Loucy (cell line): ENCODE data around the gene PARVB.

Experiments
- EZH2phosphoT487 ChIP-seq: fragments of 200-600 bp; IDR thresholded peaks from 2 replicates; pipeline ENCODE4 v1.6.1; 2018; ENCODE audit warnings: antibody characterized with exemption, mild to moderate bottlenecking, moderate library complexity, borderline replicate concordance
- TF ChIP-seq, protein P1 (sequence below): fragments of 200-600 bp; sonication (generic); conservative IDR thresholded peaks from 2 replicates; pipeline ENCODE4 v1.5.1; 2014; ENCODE audit warnings: mild to moderate bottlenecking, antibody characterized with exemption, low read length

DNA sequence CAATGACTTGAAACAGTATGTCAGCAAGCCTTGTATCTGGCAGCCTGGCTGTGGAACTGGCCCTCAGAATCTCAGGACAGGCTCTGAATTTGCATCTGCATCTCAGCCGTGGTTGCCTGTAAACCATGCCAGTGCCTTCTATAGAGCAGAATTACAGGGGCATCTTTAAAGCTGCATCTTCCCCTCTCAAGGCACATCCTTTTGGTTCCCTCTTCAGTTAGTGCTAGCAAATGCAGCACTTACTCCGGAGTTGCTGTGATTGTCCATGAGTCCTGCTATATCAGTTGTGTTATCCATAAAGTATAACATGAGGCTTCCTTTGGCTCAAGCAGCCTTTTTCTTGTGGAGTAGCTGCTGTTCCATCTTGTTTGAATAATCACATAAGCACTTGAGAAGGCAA lies 102.7 kb downstream of the PARVB start:
- TF ChIP-seq, protein P1, sequence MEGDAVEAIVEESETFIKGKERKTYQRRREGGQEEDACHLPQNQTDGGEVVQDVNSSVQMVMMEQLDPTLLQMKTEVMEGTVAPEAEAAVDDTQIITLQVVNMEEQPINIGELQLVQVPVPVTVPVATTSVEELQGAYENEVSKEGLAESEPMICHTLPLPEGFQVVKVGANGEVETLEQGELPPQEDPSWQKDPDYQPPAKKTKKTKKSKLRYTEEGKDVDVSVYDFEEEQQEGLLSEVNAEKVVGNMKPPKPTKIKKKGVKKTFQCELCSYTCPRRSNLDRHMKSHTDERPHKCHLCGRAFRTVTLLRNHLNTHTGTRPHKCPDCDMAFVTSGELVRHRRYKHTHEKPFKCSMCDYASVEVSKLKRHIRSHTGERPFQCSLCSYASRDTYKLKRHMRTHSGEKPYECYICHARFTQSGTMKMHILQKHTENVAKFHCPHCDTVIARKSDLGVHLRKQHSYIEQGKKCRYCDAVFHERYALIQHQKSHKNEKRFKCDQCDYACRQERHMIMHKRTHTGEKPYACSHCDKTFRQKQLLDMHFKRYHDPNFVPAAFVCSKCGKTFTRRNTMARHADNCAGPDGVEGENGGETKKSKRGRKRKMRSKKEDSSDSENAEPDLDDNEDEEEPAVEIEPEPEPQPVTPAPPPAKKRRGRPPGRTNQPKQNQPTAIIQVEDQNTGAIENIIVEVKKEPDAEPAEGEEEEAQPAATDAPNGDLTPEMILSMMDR = no peak
- no peak for TF ChIP-seq EZH2phosphoT487
